ENCODE data around the gene VGLL1.

GRCh38 chrX:136597954-136598353 lies 65.9 kb downstream of the VGLL1 start:
- TF ChIP-seq SUZ12 (IDR thresholded peaks at IDR 0.05; ENCODE audit: extremely low read depth, insufficient read depth, insufficient read length): no peak
- no peak for TF ChIP-seq ZNF274 (IDR thresholded peaks at IDR 0.05; ENCODE audit: low read depth, low read length)
- TF ChIP-seq YY1 (IDR thresholded peaks at IDR 0.05; ENCODE audit: insufficient read depth, insufficient read length): no peak

All from NT2/D1 (cell line).